AG04449 (cell line): Measurements from ENCODE around the gene TJP2.

ENCODE experiments used
- CTCF ChIA-PET: fragments of 350-600 bp; formaldehyde crosslinking; extraction: SDS; loops from one replicate; lab custom pipeline; 2021; ENCODE audit warnings: antibody characterized with exemption; lab: Yijun Ruan, JAX
- POLR2A ChIA-PET: fragments of 400-600, 350-600 bp; formaldehyde crosslinking; extraction: SDS; loops from one replicate; lab custom pipeline; 2020; ENCODE audit warnings: antibody characterized with exemption, inconsistent platforms; lab: Yijun Ruan, JAX
- DNase-seq: peaks from one replicate; pipeline ENCODE4 v3.0.0-alpha.2; 2010; ENCODE audit warnings: low read depth, low spot score
- H3K4me3 ChIP-seq: 2 replicates; pipeline ENCODE4 v1.5.1; 2011; ENCODE audit warnings: low read depth, mild to moderate bottlenecking, control low read depth, low read length
- CTCF ChIP-seq: IDR thresholded peaks from one replicate; pipeline ENCODE4 v1.5.1; 2011; ENCODE audit warnings: mild to moderate bottlenecking, moderate library complexity, low read length, control low read depth, inconsistent platforms; ENCODE audit not compliant: insufficient read depth; ENCODE audit errors: missing control alignments

TJP2 gene

GRCh38 chr9:69194702-69195418, 20.8 kb downstream of the TJP2 start:
- DNase-seq, result no peak
- ChIA-PET POLR2A (interaction anchor here (0.9 kb wide), 1 partner anchor 159 kb away, joined by 6 read pairs; the partner anchor contains the start of gene FXN), CTCF (interaction anchor here (0.7 to 7.5 kb wide), 19 partner anchors 8 to 163 kb away, joined by 3 to 511 read pairs (median 7); partner anchors contain the start of genes FXN and TJP2)
- no peak for TF ChIP-seq CTCF
- H3K4me3 ChIP-seq, result no peak overlapping the region

- ChIA-PET CTCF (interaction anchor here (0.7 to 7.5 kb wide), 12 partner anchors 9 to 196 kb away, joined by 3 to 511 read pairs (median 6); partner anchors contain the start of genes FXN and TJP2), POLR2A (interaction anchor here (0.9 kb wide), 1 partner anchor 160 kb away, joined by 6 read pairs; the partner anchor contains the start of gene FXN)
- DNase-seq, result no peak
- H3K4me3 ChIP-seq, result no peak overlapping the region
- no peak for TF ChIP-seq CTCF
These were observed 21.6 kb downstream of the TJP2 start for GRCh38 chr9:69195668-69196067.

- ChIA-PET CTCF (interaction anchor here (4.2 to 7.0 kb wide), 3 partner anchors 11 to 162 kb away, joined by 12 to 76 read pairs (median 69); partner anchors contain the start of gene FXN), POLR2A (no interaction called here)
- DNase-seq, result no peak
- TF ChIP-seq CTCF, result no peak
- H3K4me3 ChIP-seq, result no peak overlapping the region
These were observed 23.6 kb downstream of the TJP2 start for GRCh38 chr9:69197687-69198086.

- no peak for TF ChIP-seq CTCF
- no peak overlapping the region for H3K4me3 ChIP-seq
- DNase-seq, result no peak
- POLR2A ChIA-PET, result no interaction called here
- CTCF ChIA-PET, result interaction anchor here (0.6 to 7.0 kb wide), 5 partner anchors 9 to 163 kb away, joined by 3 to 76 read pairs (median 12); partner anchors contain the start of gene FXN
These were observed 24.6 kb downstream of the TJP2 start for GRCh38 chr9:69198521-69199220.

GRCh38 chr9:69199769-69200470, 25.8 kb downstream of the TJP2 start:
- CTCF ChIA-PET, result interaction anchor here (1.2 to 6.8 kb wide), 5 partner anchors 8 to 164 kb away, joined by 3 to 76 read pairs (median 6); partner anchors contain the start of gene FXN
- no peak for DNase-seq
- no peak overlapping the region for H3K4me3 ChIP-seq
- POLR2A ChIA-PET, result no interaction called here
- TF ChIP-seq CTCF, result no peak
